Measurements from ENCODE around the gene TRIM37.

The TRIM37 gene

GRCh38 chr17:59037960-59038359 lies 68.7 kb downstream of the TRIM37 start:
- ChIA-PET POLR2A (interaction anchor here (0.6 kb wide), 1 partner anchor 34 kb away, joined by 7 read pairs; no protein-coding TSS in a partner anchor), CTCF (no interaction called here)
- H3K4me1 ChIP-seq (ENCODE audit: control insufficient read depth, insufficient read depth, low read length): no peaks in the 10 kb centered on the region
- H3K36me3 ChIP-seq (ENCODE audit: control insufficient read depth in 2 of 2, insufficient read depth in 1 of 2, low read length in 2 of 2): peaks cover 57 to 65% of the 10 kb centered on the region in 2 experiments
- H3K9me3 ChIP-seq (ENCODE audit: control insufficient read depth, insufficient read depth, low read depth, low read length): no peaks in the 10 kb centered on the region
- no peak overlapping the region for H3K4me3 ChIP-seq (ENCODE audit: low read depth, low read length)
- H3K27ac ChIP-seq (ENCODE audit: extremely low read depth, low read depth, low read length): no peak overlapping the region
- TF ChIP-seq ZNF623 (tag by site-specific recombination; IDR thresholded peaks at IDR 0.05) (no peak), ZNF544 (tag by site-specific recombination; IDR thresholded peaks at IDR 0.05) (no peak), KLF9 (tag by site-specific recombination; IDR thresholded peaks at IDR 0.05; ENCODE audit: low read depth) (no peak), ZNF211 (tag by site-specific recombination; IDR thresholded peaks at IDR 0.05; ENCODE audit: low read depth) (no peak), ZNF670 (tag by site-specific recombination; IDR thresholded peaks at IDR 0.05; ENCODE audit: low read depth) (no peak), ZNF776 (tag by site-specific recombination; IDR thresholded peaks at IDR 0.05; ENCODE audit: borderline replicate concordance) (no peak), ATF2 (tag by site-specific recombination; IDR thresholded peaks at IDR 0.05; ENCODE audit: low read depth) (no peak), ZNF76 (tag by site-specific recombination; IDR thresholded peaks at IDR 0.05; ENCODE audit: borderline replicate concordance, low read depth) (no peak)

DNA sequence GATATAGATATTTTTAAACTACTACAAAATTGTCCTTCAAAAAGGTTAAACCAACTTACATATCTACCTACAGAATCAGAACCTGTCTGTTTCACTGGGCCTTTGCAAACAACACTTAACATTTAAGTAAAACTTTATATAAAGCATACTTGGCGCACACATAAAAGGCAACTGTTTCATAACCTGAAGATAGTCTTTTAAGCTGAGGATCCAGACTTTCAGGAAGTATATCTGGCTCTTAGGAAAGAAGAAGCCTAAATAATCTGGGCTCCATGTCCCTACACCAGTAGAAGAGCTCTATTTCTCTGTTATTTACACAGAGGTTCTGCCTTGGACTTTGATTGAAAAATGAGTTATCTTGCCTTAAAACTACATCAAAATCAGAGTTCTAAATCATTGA lies 75.9 kb downstream of the TRIM37 start:
- Histone ChIP-seq H3K27ac (ENCODE audit: extremely low read depth, low read depth, low read length) (no peak overlapping the region), H3K36me3 (ENCODE audit: control insufficient read depth in 2 of 2, insufficient read depth in 1 of 2, low read length in 2 of 2) (peaks cover 38 to 54% of the 10 kb centered on the region in 2 experiments), H3K4me3 (ENCODE audit: low read depth, low read length) (no peak overlapping the region), H3K4me1 (ENCODE audit: control insufficient read depth, insufficient read depth, low read length) (no peaks in the 10 kb centered on the region), H3K9me3 (ENCODE audit: control insufficient read depth, insufficient read depth, low read depth, low read length) (no peaks in the 10 kb centered on the region)
- CTCF ChIA-PET: interaction anchor here (1.5 kb wide), 2 partner anchors 25 to 453 kb away, joined by 3 to 6 read pairs; no protein-coding TSS in a partner anchor
- TF ChIP-seq PRDM2 (tag by site-specific recombination; IDR thresholded peaks at IDR 0.05; ENCODE audit: borderline replicate concordance): no peak
- no peak for TF ChIP-seq RBAK (tag by site-specific recombination; IDR thresholded peaks at IDR 0.05)
- TF ChIP-seq, protein P1, sequence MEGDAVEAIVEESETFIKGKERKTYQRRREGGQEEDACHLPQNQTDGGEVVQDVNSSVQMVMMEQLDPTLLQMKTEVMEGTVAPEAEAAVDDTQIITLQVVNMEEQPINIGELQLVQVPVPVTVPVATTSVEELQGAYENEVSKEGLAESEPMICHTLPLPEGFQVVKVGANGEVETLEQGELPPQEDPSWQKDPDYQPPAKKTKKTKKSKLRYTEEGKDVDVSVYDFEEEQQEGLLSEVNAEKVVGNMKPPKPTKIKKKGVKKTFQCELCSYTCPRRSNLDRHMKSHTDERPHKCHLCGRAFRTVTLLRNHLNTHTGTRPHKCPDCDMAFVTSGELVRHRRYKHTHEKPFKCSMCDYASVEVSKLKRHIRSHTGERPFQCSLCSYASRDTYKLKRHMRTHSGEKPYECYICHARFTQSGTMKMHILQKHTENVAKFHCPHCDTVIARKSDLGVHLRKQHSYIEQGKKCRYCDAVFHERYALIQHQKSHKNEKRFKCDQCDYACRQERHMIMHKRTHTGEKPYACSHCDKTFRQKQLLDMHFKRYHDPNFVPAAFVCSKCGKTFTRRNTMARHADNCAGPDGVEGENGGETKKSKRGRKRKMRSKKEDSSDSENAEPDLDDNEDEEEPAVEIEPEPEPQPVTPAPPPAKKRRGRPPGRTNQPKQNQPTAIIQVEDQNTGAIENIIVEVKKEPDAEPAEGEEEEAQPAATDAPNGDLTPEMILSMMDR (tag by site-specific recombination; IDR thresholded peaks at IDR 0.05): no peak
- no peak for TF ChIP-seq ZBTB49 (tag by site-specific recombination; IDR thresholded peaks at IDR 0.05; ENCODE audit: low read depth)
- TF ChIP-seq, protein P2, sequence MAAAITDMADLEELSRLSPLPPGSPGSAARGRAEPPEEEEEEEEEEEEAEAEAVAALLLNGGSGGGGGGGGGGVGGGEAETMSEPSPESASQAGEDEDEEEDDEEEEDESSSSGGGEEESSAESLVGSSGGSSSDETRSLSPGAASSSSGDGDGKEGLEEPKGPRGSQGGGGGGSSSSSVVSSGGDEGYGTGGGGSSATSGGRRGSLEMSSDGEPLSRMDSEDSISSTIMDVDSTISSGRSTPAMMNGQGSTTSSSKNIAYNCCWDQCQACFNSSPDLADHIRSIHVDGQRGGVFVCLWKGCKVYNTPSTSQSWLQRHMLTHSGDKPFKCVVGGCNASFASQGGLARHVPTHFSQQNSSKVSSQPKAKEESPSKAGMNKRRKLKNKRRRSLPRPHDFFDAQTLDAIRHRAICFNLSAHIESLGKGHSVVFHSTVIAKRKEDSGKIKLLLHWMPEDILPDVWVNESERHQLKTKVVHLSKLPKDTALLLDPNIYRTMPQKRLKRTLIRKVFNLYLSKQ (tag by site-specific recombination; IDR thresholded peaks at IDR 0.05; ENCODE audit: borderline replicate concordance): no peak
- TF ChIP-seq ZNF670 (tag by site-specific recombination; IDR thresholded peaks at IDR 0.05; ENCODE audit: low read depth): no peak
- TF ChIP-seq MZF1 (tag by site-specific recombination; IDR thresholded peaks at IDR 0.05; ENCODE audit: borderline replicate concordance): no peak
- TF ChIP-seq ZNF837 (tag by site-specific recombination; IDR thresholded peaks at IDR 0.05): no peak
- TF ChIP-seq ZSCAN30 (tag by site-specific recombination; IDR thresholded peaks at IDR 0.05): no peak
- POLR2A ChIA-PET: no interaction called here
